ENCODE data around the gene TMEM185B. TPM values are rescaled to one million over a fixed set of nuclear protein-coding genes. Genes with fewer than 3 reads are reported as not detected.

The TMEM185B gene
- total RNA-seq, 1 donor from 2014 or later = 23.0 TPM

GRCh38 chr2:120195553-120195952 lies 27.6 kb downstream of the TMEM185B start:
- H3K4me1 Mint-ChIP-seq (ENCODE audit: unreplicated experiment) = no peaks in the 10 kb centered on the region
- no peak overlapping the region for H3K27ac Mint-ChIP-seq
- H3K36me3 Mint-ChIP-seq = no peaks in the 10 kb centered on the region
- no peaks in the 10 kb centered on the region for H3K27me3 Mint-ChIP-seq
- no peak for DNase-seq (ENCODE audit: extremely low spot score, unreplicated experiment)
- H3K9me3 Mint-ChIP-seq = peaks cover 10% of the 10 kb centered on the region
- H3K4me3 Mint-ChIP-seq = no peak overlapping the region
- no peak for TF ChIP-seq CTCF (conservative IDR thresholded peaks at IDR 0.05)

GRCh38 chr2:120192280-120192679 lies 30.9 kb downstream of the TMEM185B start:
- Mint-ChIP-seq H3K36me3 (no peaks in the 10 kb centered on the region), H3K27me3 (no peaks in the 10 kb centered on the region), H3K4me1 (ENCODE audit: unreplicated experiment) (no peaks in the 10 kb centered on the region), H3K27ac (no peak overlapping the region), H3K9me3 (peaks cover 6% of the 10 kb centered on the region), H3K4me3 (no peak overlapping the region)
- DNase-seq (ENCODE audit: extremely low spot score, unreplicated experiment) = no peak
- TF ChIP-seq CTCF (conservative IDR thresholded peaks at IDR 0.05) = no peak

- no peak for TF ChIP-seq CTCF (conservative IDR thresholded peaks at IDR 0.05)
- Mint-ChIP-seq H3K27me3 (no peaks in the 10 kb centered on the region), H3K36me3 (no peaks in the 10 kb centered on the region), H3K27ac (no peak overlapping the region), H3K4me3 (no peak overlapping the region), H3K4me1 (ENCODE audit: unreplicated experiment) (no peaks in the 10 kb centered on the region), H3K9me3 (peaks cover 6% of the 10 kb centered on the region)
- no peak for DNase-seq (ENCODE audit: extremely low spot score, unreplicated experiment)
Observed at GRCh38 chr2:120189189-120189588, 34.0 kb downstream of the TMEM185B start.

GRCh38 chr2:120182019-120182560 lies 41.1 kb downstream of the TMEM185B start:
- Mint-ChIP-seq H3K27ac (no peak overlapping the region), H3K4me3 (no peak overlapping the region), H3K36me3 (peaks cover 10% of the 10 kb centered on the region), H3K4me1 (ENCODE audit: unreplicated experiment) (no peaks in the 10 kb centered on the region), H3K27me3 (no peaks in the 10 kb centered on the region), H3K9me3 (no peaks in the 10 kb centered on the region)
- no peak for TF ChIP-seq CTCF (conservative IDR thresholded peaks at IDR 0.05)
- no peak for DNase-seq (ENCODE audit: extremely low spot score, unreplicated experiment)

- peaks cover 10% of the 10 kb centered on the region for H3K36me3 Mint-ChIP-seq
- H3K4me1 Mint-ChIP-seq (ENCODE audit: unreplicated experiment) = peaks cover 2% of the 10 kb centered on the region
- no peak for TF ChIP-seq CTCF (conservative IDR thresholded peaks at IDR 0.05)
- H3K9me3 Mint-ChIP-seq = no peaks in the 10 kb centered on the region
- H3K27ac Mint-ChIP-seq = no peak overlapping the region
- H3K4me3 Mint-ChIP-seq = no peak overlapping the region
- DNase-seq (ENCODE audit: extremely low spot score, unreplicated experiment) = no peak
- no peaks in the 10 kb centered on the region for H3K27me3 Mint-ChIP-seq
Observed at GRCh38 chr2:120180066-120180465, 43.1 kb downstream of the TMEM185B start.

- peaks cover 6% of the 10 kb centered on the region for H3K4me1 Mint-ChIP-seq (ENCODE audit: unreplicated experiment)
- peaks cover 10% of the 10 kb centered on the region for H3K36me3 Mint-ChIP-seq
- H3K9me3 Mint-ChIP-seq = no peaks in the 10 kb centered on the region
- TF ChIP-seq CTCF (conservative IDR thresholded peaks at IDR 0.05) = no peak
- no peak for DNase-seq (ENCODE audit: extremely low spot score, unreplicated experiment)
- no peak overlapping the region for H3K4me3 Mint-ChIP-seq
- no peaks in the 10 kb centered on the region for H3K27me3 Mint-ChIP-seq
- no peak overlapping the region for H3K27ac Mint-ChIP-seq
Observed at GRCh38 chr2:120179396-120179795, 43.8 kb downstream of the TMEM185B start.
